Calu3 (cell line): ENCODE measurements around the gene CHKB. TPM values are rescaled to one million over a fixed set of nuclear protein-coding genes. Genes with fewer than 3 reads are reported as not detected.

Experiments used
- BruUV-seq: library from RNA; stranded (reverse); fragments of 400-500 nt; replicated peaks from 2 replicates; lab custom pipeline; 2021; lab: Mats Ljungman, UMichigan
- CTCF ChIA-PET: fragments of 300-600 bp; sonication (Branson Sonifier 250); formaldehyde crosslinking; loops from one replicate; lab custom pipeline; 2022; ENCODE audit warnings: antibody characterized with exemption; lab: Charles Lee
- DNase-seq: peaks from one replicate; pipeline ENCODE4 v3.0.0; 2022
- H3K27ac Mint-ChIP-seq: one replicate; pipeline ENCODE4 v1.8.0; 2022; ENCODE audit warnings: mixed read lengths; ENCODE audit not compliant: unreplicated experiment
- H3K27me3 Mint-ChIP-seq: one replicate; pipeline ENCODE4 v1.8.0; 2022; ENCODE audit warnings: mixed read lengths; ENCODE audit not compliant: unreplicated experiment
- H3K36me3 Mint-ChIP-seq: one replicate; pipeline ENCODE4 v1.8.0; 2022; ENCODE audit warnings: mild to moderate bottlenecking, moderate library complexity, mixed read lengths; ENCODE audit not compliant: insufficient read depth, unreplicated experiment
- H3K4me1 Mint-ChIP-seq: one replicate; pipeline ENCODE4 v1.8.0; 2022; ENCODE audit warnings: mild to moderate bottlenecking, low read depth, mixed read lengths; ENCODE audit not compliant: unreplicated experiment
- H3K4me3 Mint-ChIP-seq: one replicate; pipeline ENCODE4 v1.8.0; 2022; ENCODE audit warnings: mild to moderate bottlenecking, low read depth, moderate library complexity, mixed read lengths; ENCODE audit not compliant: unreplicated experiment
- H3K9me3 Mint-ChIP-seq: one replicate; pipeline ENCODE4 v1.8.0; 2022; ENCODE audit warnings: low read depth, mixed read lengths; ENCODE audit not compliant: unreplicated experiment
- CTCF ChIP-seq: fragments of 200-600 bp; IDR thresholded peaks from one replicate; pipeline ENCODE4 v1.8.0; 2022; ENCODE audit warnings: antibody characterized with exemption; ENCODE audit not compliant: unreplicated experiment
- intact Hi-C: fragments of 100-400 bp; cut with micrococcal nuclease; formaldehyde crosslinking; loops from one replicate; pipeline ENCODE4 v1.10.0; 2022; ENCODE audit not compliant: unreplicated experiment
- total RNA-seq: library from RNA; stranded (reverse); gene quantifications from 2 replicates; pipeline ENCODE4 v1.2.3, GENCODE V29; 2022

CHKB gene
- total RNA-seq, 1 experiment from 2014 or later = 80.9 TPM

- no peaks in the 10 kb centered on the region for H3K27me3 Mint-ChIP-seq
- H3K36me3 Mint-ChIP-seq = peaks cover 72% of the 10 kb centered on the region
- no peak overlapping the region for H3K4me3 Mint-ChIP-seq
- DNase-seq = no peak
- no TSS peak for BruUV-seq
- intact Hi-C loops = no loop called here
- H3K4me1 Mint-ChIP-seq = no peaks in the 10 kb centered on the region
- no peak for TF ChIP-seq CTCF
- H3K9me3 Mint-ChIP-seq = no peaks in the 10 kb centered on the region
- H3K27ac Mint-ChIP-seq = no peak overlapping the region
- CTCF ChIA-PET = no interaction called here
Observed at GRCh38 chr22:50575426-50575941, 7.2 kb downstream of the CHKB start.

- no peaks in the 10 kb centered on the region for H3K27me3 Mint-ChIP-seq
- BruUV-seq = no TSS peak
- intact Hi-C loops = no loop called here
Observed at GRCh38 chr22:50574383-50574755, 8.3 kb downstream of the CHKB start.

GRCh38 chr22:50573491-50574382 lies 8.9 kb downstream of the CHKB start:
- CTCF ChIA-PET = no interaction called here
- no peak for TF ChIP-seq CTCF
- Mint-ChIP-seq H3K4me3 (no peak overlapping the region), H3K27ac (no peak overlapping the region), H3K27me3 (no peaks in the 10 kb centered on the region), H3K4me1 (no peaks in the 10 kb centered on the region), H3K36me3 (peaks cover 65% of the 10 kb centered on the region), H3K9me3 (no peaks in the 10 kb centered on the region)
- intact Hi-C loops = no loop called here
- DNase-seq = no peak
- BruUV-seq = no TSS peak

More at GRCh38 chr22:50574383-50574755, 8.3 kb downstream of the CHKB start:
- H3K4me3 Mint-ChIP-seq = no peak overlapping the region
- CTCF ChIA-PET = no interaction called here
- TF ChIP-seq CTCF = no peak
- H3K27ac Mint-ChIP-seq = no peak overlapping the region
- no peaks in the 10 kb centered on the region for H3K4me1 Mint-ChIP-seq
- DNase-seq = no peak
- H3K36me3 Mint-ChIP-seq = peaks cover 67% of the 10 kb centered on the region
- no peaks in the 10 kb centered on the region for H3K9me3 Mint-ChIP-seq

GRCh38 chr22:50572965-50573364 lies 9.7 kb downstream of the CHKB start:
- no peak for TF ChIP-seq CTCF
- Mint-ChIP-seq H3K27ac (no peak overlapping the region), H3K27me3 (no peaks in the 10 kb centered on the region), H3K4me3 (no peak overlapping the region), H3K36me3 (peaks cover 69% of the 10 kb centered on the region), H3K4me1 (no peaks in the 10 kb centered on the region), H3K9me3 (no peaks in the 10 kb centered on the region)
- CTCF ChIA-PET = interaction anchor here (0.5 kb wide), 1 partner anchor 406 kb away, joined by 3 read pairs; no protein-coding TSS in a partner anchor
- intact Hi-C loops = no loop called here
- no TSS peak for BruUV-seq
- no peak for DNase-seq
